ENCODE results near the gene ZDHHC7.
A peak's percentile ranks its signal among the peaks of the same experiment; 100 is the strongest.

ZDHHC7 gene

DNA sequence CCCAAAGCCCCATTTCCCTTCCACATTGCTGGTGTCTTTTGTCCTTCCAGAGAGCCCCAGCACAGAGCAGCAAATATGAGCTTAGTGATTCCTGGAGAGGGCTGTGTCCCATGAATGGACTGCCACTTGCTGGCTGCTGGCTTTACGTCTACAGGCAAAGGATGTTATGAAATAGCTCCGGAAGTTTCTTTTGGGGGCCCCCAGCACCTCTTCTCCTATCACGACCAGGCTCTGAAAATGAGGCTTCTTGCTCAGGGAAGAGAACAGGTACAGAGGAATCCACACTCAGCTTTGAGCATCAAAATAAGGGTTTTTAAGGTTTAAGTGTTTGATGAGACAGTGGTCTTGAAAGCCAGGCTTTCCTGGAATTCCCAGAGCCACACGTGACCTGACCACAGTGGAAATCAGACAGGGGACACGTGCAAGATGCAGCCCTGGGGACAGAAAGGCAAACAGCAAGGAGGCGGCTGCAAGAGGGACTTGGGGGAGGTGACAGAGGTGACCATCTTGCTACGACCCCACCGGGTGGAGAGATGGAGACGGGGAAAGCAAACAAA is 58.1 kb downstream of the ZDHHC7 start:
- TF ChIP-seq, protein P1, sequence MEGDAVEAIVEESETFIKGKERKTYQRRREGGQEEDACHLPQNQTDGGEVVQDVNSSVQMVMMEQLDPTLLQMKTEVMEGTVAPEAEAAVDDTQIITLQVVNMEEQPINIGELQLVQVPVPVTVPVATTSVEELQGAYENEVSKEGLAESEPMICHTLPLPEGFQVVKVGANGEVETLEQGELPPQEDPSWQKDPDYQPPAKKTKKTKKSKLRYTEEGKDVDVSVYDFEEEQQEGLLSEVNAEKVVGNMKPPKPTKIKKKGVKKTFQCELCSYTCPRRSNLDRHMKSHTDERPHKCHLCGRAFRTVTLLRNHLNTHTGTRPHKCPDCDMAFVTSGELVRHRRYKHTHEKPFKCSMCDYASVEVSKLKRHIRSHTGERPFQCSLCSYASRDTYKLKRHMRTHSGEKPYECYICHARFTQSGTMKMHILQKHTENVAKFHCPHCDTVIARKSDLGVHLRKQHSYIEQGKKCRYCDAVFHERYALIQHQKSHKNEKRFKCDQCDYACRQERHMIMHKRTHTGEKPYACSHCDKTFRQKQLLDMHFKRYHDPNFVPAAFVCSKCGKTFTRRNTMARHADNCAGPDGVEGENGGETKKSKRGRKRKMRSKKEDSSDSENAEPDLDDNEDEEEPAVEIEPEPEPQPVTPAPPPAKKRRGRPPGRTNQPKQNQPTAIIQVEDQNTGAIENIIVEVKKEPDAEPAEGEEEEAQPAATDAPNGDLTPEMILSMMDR (IDR thresholded peaks at IDR 0.05; ENCODE audit: low read depth, low read length, missing control alignments): no peak
- H3K36me3 ChIP-seq (replicated peaks): no peaks in the 10 kb centered on the region
- H3K27me3 ChIP-seq (replicated peaks): no peaks in the 10 kb centered on the region
- no peak for DNase-seq
- H3K4me3 ChIP-seq (ENCODE audit: low read depth, low read length): no peak overlapping the region
- in situ Hi-C loops (cut with HindIII; ENCODE audit: low pct_ligation_motif_present, low sequenced_read_pairs): no loop called here
- H3K27ac ChIP-seq: no peak overlapping the region

DNA sequence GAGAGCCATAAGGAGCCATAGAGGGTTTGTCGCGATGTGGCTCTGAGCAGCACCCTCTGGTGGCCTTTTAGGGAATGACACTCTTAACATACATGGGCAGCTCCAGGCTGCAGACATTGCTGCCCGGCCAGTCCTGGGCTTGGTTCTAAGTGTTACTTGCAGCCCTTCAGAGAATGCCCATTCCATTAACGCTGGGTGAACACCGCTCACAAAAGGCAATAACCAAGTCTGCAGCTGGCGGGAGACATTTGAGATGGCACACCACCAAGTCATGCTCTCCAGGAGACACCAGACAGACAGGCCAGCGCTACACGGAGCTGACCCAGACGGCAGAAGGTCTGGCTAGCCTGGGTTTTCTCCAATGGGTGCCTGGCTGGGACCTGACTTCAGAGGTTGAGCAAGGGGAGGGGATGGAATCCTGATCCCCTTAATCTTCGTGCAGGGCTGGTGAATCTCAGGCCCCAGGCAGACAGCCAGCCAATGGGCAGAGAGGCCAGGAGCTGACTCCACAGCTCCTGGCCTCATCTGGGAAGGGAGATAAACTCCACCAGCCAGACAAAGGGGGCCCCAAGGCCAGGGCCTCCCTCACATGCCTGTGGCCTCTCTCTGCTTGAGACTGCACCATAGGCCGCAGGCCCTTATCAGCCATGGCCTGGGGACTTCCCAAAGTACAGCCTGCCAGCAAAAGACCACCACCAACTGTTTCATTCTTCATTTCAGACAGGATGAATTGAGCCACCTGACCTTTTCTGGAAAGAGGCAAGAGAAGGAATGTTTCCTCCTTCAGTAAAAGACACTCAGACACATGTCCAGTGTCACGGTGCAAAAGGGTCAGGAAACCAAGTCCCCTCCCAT is 58.8 kb downstream of the ZDHHC7 start:
- Histone ChIP-seq H3K4me3 (ENCODE audit: low read depth, low read length) (no peak overlapping the region), H3K36me3 (replicated peaks) (no peaks in the 10 kb centered on the region), H3K27ac (peak overlapping the region; percentile 15), H3K27me3 (replicated peaks) (no peaks in the 10 kb centered on the region)
- in situ Hi-C loops (cut with HindIII; ENCODE audit: low pct_ligation_motif_present, low sequenced_read_pairs): no loop called here
- TF ChIP-seq, protein P1 (IDR thresholded peaks at IDR 0.05; ENCODE audit: low read depth, low read length, missing control alignments): peak; percentile 88
- DNase-seq: peak; percentile 86

GRCh38 chr16:84950906-84951305 is 60.4 kb downstream of the ZDHHC7 start:
- Histone ChIP-seq H3K27me3 (replicated peaks) (no peaks in the 10 kb centered on the region), H3K36me3 (replicated peaks) (no peaks in the 10 kb centered on the region), H3K4me3 (ENCODE audit: low read depth, low read length) (no peak overlapping the region), H3K27ac (no peak overlapping the region)
- DNase-seq: no peak
- in situ Hi-C loops (cut with HindIII; ENCODE audit: low pct_ligation_motif_present, low sequenced_read_pairs): no loop called here
- TF ChIP-seq, protein P1 (IDR thresholded peaks at IDR 0.05; ENCODE audit: low read depth, low read length, missing control alignments): peak; percentile 61

DNA sequence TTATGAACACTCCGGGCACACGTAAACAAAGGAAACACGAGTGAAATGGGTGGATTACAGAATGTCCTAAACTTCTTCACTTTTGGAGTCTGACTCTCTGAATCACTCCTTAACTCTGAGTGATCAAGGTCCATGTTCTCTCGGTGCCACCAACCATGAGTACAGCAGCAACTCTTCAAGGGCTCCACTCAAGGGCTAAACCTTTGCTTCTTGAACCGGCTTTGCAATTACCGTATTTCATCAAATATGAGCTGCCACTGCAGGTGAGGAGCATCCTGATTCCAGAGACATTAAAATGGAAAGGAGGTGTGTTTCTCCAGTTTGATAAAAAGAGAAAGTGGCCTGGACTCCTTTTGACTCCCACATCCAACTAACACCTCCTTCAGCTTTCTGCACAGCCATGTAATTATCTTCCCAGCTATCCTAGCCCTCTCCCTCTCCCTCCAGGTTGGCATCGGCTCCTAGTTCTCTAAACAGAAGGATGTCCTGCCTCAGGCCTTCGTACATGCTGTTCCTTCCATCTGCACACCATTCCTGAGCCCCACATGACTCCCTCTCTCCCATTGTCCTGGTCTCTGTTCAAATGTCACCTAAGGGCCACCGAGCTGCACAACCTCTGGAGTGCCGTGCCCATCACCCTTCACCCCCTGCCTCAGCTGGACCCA is 61.4 kb downstream of the ZDHHC7 start:
- Histone ChIP-seq H3K36me3 (replicated peaks) (no peaks in the 10 kb centered on the region), H3K27me3 (replicated peaks) (no peaks in the 10 kb centered on the region), H3K27ac (no peak overlapping the region), H3K4me3 (ENCODE audit: low read depth, low read length) (no peak overlapping the region)
- no peak for DNase-seq
- in situ Hi-C loops (cut with HindIII; ENCODE audit: low pct_ligation_motif_present, low sequenced_read_pairs): no loop called here
- TF ChIP-seq, protein P1 (IDR thresholded peaks at IDR 0.05; ENCODE audit: low read depth, low read length, missing control alignments): no peak

DNA sequence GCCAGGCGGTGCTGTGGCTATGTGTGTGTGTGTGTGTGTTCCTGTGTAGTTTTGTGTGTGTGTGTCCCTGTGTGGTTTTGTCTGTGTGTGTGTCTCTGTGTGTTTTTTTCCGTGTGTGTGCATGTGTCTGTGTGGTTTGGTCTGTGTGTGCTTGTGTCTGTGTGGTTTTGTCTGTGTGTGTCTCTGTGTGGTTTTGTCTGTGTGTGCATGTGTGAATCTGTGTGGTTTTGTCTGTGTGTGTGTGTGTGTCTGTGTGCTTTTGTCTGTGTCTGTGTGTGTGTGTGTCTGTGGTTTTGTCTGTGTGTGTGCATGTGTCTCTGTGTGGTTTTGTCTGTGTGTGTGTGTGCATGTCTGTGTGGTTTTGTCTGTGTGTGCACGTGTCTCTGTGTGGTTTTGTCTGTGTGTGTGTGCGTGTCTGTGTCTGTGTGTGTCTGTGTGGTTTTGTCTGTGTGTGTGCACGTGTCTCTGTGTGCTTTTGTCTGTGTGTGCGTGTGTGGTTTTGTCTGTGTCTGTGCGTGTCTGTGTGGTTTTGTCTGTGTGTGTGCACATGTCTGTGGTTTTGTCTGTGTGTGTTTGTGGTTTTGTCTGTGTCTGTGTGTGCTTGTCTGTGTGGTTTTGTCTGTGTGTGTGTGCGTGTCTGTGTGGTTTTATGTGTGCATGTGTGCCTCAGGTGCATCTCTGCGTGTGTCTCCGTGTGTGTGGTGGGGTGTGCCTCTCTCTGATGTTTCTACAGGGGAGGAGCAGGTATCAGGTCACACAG is 62.3 kb downstream of the ZDHHC7 start:
- no peaks in the 10 kb centered on the region for H3K36me3 ChIP-seq (replicated peaks)
- H3K4me3 ChIP-seq (ENCODE audit: low read depth, low read length): no peak overlapping the region
- TF ChIP-seq, protein P1 (IDR thresholded peaks at IDR 0.05; ENCODE audit: low read depth, low read length, missing control alignments): no peak
- DNase-seq: no peak
- in situ Hi-C loops (cut with HindIII; ENCODE audit: low pct_ligation_motif_present, low sequenced_read_pairs): no loop called here
- H3K27ac ChIP-seq: no peak overlapping the region
- no peaks in the 10 kb centered on the region for H3K27me3 ChIP-seq (replicated peaks)

Measured in brain microvascular endothelial cell (primary cell).